GM21528 (cell line): ENCODE results near the gene ASPG.

ENCODE experiments used
- ATAC-seq: cut with Tn5 transposase; IDR thresholded peaks from one replicate; pipeline ENCODE4 v1.9.1; 2021; ENCODE audit warnings: mild to moderate bottlenecking, moderate library complexity; ENCODE audit not compliant: unreplicated experiment, low FRiP score

ASPG gene

DNA sequence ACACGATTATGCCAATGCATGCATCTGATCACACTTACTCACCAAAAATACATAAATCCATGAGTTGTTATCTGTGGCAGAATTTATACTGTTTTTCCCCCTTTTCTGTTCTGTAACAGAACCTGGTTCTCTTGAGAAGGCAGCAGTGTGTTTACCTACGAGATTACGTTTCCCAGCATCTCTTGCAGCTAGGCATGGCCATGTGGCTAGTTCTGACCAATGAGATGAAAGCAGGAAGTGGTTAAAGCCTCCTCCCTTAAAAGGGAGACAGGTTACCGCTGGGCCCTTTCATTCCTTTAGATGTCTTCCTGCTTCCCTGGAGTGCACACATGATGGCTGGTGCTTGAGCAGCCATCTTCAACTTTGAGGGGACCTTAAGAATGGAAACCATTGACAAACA lies 11.7 kb upstream of the ASPG start:
- ATAC-seq, result no peak

DNA sequence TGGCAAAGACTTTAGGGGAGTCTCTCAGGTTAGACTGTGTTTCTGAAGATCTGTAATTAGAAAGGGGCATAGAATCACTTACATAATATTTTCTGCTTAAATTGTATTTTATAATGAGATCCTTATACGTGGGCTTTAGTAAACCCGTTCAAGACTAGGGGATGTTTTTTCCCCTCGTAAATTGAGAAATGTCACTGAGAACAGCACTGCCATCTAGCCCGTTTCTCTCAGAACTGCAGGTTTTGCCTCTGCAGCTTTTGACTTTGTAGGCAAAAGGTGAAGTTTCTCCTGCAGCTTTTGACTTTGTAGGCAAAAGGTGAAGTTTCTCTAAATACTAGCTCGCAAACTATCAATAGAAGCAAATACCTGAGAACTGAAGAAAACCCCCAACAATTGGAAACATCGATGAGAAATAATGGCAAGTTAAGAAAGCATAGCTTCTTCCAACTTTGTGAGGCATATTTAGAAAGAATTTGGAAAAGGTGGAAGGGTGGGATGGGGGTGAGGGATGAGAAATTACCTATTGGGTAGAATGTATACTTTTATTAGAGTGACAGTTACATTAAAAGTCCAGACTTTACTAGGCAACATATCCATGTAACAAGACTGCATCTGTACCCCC lies 9.9 kb upstream of the ASPG start:
- ATAC-seq, result no peak

DNA sequence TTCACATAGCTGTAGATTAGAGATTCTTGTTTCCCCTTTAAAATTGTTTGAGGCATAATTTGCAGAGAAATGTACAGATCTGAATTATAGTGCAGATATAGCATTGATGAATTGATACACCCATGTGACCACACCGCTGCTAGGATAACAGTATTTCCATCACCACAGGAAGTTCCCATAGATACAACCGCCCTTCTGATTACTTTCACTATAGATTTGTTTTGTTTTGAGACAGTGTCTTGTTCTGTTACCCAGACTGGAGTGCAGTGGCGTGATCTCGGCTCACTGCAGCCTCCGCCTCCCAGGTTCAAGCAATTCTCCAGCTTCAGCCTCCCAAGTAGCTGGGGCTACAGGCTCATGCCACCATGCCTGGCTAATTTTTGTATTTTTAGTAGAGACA lies 8.8 kb upstream of the ASPG start:
- no peak for ATAC-seq

DNA sequence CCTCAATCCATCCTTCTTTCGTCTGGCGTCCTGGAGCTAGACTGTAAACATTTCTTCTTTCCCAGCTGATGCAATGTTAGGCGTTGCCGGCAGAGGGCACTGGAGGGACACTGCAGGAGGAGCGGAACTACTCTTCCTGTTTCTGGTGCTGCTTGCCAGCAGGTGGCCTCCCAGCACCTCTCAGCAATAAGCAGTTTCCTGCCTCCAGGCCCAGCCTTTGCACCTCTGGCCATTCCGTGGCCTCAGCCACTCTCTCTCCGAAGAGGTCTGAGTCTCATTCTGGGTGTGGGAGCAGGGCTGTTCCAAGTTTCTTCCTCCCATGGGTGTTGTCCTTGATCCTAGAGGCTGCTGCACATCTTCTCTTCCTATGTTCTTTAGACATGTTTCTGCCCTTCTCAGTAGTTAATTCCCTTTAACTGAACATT lies 7.5 kb upstream of the ASPG start:
- ATAC-seq, result peak; percentile 79

DNA sequence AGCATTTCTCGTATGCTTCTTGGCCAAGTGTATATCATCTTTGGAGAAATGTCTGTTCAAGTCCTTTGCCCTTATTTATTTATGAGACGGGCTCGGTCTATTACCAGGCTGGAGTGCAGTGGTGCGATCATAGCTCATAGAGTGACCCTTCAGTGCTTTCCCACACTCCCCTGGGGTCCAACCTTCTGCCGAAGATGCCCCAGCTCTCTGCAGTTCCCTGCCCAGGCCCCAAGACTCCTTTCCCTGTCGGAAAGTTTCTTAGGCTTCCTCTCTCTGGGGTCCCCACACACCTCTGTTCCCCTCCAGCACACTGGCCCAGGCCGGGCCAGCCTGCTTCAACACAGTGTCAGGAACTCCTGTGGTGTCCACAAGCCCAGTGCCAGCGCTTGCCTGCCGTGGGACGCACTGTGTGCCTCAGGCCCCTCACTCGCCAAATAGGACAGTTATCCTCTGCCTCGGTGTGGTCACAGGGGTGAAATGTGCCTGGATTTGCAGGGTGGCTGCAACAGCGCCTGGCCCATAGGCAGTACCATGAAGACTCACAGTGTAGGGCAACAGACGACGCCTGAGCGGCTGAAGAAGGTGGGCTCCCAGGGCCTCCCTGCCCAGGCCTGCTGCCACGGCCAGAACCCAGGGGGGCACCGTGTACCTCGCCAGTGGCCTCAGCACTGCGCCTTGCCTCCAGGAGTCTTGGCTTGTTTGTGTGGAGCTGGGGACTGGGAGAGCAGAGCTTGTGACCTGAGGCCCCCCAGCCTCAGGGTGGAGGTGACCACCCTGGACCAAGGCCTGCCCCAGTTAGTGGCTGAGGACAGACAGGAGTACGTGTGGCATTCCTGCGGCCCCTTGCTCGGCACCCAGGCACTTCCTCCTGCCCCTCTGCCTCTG lies 4.9 kb upstream of the ASPG start:
- no peak for ATAC-seq

DNA sequence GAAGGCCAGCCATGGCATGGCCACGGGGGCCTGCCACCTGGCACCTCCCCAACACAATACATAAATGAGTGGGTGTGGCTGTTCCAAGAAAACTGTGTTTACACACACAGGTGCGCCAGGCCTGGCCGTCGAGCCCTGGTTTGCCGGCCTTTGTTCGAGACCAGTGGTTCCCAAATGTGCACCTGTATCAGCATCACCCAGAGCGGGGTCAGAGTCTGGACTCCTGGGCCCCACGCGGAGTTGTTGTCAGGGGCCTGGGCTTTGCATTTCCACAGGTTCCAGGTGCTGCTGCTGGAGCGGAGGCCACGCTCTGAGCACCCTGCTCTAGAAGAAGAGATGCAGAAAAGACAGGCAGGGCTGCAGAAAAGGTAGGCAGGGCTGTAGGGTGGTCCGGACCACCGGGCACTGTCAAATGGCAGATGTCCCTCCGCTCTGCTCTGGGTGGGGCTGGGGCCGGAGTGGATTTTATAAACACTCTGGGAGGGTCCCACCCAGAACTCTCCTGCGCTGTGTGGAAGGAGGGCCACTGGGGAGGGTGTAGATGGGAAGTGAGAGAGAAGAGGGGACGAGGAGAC lies 4.2 kb upstream of the ASPG start:
- no peak for ATAC-seq

DNA sequence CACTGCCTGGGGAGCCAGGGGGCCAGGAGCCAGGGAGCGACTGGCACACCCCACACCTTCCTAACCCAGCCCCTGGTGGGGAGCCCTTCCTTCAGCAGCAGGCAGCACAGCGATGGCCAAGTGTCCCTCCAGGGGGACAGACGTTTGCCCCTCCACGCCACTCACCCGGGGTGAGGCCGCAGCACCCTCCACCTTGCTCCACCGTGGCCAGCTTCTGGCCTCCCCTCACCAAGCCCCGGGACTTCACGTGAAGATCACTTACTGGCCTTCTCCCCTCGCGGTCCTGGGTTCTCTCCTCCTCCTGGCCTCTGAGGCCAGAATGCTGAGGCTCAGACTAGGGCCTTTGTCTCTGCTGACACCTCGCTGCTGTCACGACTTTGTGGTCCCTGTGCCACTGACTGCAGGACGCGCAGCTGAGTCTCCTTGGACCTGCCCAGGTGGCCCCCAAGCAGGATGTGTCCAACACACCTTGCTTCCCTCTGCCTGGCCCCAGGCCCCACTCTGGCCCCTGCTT lies 3.5 kb upstream of the ASPG start:
- ATAC-seq, result no peak

DNA sequence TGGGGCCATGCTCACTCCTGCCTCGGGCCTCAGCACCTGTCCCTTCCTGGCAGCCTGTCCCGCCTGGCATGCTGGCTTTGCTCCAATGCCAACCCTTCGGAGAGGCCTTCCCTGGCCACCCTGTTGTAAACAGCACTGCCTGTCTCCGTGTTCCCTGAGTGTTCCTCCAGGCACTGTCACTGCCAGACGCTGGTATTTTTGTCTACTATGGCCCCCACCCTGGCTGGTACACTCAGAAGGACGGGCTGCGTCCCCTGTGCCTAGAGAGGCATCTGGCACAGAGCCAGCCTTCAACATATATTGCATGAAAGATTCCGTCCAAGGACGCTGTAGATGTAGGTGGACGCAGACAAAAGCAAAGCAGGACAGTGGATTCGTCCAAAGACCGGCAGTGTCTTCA lies 2.7 kb upstream of the ASPG start:
- ATAC-seq, result no peak

DNA sequence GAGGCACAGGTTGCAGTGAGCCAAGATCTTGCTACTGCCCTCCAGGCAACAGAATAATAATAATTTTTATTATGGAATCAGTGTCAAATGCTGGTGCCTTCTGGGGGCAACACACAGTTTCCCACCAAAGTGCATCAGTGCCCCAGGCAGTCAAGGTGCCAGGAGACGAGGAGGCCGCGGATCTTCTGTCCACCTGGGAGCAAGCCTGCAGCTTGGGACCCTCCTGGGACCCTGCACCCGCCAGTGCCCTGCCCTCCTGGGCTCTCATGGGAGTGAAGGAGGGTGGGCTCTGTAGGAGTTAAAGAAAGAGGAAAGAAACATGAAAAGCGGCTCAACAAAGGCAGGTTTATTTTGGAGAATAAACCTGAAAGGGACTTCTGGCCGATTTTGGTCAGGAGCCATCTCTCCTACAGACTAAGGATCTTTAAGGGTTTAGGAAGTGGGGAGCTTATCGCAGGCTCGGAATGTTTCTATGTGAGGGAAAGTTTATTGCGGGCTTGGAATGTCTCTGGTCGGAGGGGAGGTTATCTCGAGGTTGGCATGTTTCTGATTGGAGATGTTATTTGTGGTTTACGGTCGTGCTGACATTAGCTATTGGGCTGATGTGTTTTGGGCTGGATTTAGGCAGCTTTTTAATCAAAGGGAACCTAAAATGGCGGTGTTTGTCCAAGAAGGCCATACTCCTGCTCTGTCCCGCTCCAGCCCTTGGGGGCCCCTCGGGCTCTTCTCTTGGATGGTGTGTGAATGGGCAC lies 1.1 kb upstream of the ASPG start:
- ATAC-seq, result no peak

DNA sequence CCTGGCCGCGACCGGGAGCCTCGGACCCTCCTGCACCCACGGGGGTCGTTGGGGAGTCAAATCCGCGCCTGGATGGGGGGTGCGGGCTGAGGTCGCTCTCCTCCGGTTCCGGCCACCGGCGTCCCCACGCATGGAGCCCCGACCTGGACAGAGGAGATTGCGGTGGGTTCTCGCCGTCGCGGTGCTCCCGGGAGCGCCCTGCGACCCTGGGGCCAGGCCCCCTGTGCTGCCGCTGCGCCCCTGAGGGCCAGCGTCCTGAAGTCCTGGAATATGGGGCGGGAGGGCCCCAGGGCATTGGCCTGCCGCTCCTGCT lies 345 bp downstream of the ASPG start:
- ATAC-seq, result no peak

DNA sequence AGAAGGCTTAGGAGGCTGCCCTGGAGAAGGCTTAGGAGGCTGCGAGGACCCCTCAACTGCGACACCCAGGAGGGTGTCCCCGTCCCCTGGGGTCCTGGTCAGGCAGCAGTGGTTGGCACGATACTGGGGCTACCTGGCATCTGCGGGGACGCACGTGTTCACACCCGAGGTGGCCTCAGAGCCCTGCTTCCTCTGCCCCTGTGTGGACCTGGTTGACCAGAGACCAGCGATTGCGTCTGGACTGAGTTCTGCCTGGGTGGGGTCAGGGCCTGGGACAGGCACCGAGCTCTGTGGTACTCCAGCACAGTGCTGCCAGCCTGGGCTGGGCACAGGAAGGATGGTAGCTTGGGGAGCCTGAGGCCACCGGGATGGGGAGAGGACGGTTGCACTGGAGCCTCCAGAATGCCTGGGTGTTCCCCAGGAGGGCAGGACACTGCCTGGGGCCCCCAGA lies 735 bp downstream of the ASPG start:
- ATAC-seq, result no peak

DNA sequence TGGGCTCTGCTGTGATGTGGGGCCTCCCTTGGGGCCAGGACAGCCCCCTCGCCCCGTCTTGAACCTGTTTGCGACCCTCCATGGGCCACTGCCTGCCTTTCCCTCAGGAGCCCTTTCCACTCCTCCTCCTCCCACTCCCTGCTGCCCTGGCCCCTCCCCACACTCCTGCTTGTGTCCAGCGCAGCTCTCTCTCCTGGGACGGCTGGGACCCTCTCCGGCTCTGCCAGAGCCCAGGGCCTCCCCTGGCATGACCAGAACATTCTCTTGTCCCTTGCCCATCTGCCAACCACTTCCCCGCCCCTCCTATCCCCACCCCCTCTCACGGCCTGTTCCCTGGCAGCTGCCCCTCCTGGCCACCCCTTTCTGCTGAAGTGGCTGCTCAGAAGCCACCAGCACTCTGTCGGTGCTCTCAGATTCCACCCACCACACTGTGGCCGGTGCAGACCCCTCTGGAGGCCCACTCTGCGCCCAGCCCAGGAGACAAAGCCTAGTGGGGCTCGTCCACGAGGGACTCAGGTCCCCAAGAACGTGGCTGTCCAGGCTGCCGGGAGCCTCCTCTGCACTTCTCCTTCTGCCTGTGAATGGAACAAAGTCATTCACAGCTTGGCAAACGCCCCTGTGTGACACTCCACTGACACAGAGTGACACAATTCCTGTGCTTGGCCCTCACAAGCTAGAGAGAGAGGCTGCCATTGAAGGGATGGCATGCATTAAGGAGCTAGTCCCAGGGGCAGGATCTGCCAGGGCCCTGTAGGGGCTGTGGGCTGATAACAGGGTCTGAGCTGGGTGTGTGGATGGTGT lies 1.4 kb downstream of the ASPG start:
- no peak for ATAC-seq

DNA sequence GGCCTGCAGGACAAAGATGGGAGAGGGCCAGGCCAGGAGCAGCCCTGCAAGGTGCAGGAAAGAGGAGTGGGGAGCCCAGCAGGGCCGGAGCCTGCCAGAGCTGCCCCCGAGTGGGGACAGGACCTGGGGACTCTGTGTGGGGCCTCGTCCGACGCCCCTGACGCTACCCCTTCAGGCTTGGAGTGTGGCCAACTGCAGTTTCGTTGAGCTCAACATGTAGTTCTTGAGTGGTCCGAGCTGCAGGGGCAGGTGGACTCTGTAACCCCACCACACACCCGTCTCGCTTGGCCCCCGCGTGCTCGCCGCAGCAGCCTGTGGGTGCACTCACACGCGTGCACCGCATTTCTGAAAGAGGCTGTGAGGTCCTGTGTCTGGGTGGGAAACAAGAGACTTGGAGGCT lies 2.0 kb downstream of the ASPG start:
- ATAC-seq, result no peak

DNA sequence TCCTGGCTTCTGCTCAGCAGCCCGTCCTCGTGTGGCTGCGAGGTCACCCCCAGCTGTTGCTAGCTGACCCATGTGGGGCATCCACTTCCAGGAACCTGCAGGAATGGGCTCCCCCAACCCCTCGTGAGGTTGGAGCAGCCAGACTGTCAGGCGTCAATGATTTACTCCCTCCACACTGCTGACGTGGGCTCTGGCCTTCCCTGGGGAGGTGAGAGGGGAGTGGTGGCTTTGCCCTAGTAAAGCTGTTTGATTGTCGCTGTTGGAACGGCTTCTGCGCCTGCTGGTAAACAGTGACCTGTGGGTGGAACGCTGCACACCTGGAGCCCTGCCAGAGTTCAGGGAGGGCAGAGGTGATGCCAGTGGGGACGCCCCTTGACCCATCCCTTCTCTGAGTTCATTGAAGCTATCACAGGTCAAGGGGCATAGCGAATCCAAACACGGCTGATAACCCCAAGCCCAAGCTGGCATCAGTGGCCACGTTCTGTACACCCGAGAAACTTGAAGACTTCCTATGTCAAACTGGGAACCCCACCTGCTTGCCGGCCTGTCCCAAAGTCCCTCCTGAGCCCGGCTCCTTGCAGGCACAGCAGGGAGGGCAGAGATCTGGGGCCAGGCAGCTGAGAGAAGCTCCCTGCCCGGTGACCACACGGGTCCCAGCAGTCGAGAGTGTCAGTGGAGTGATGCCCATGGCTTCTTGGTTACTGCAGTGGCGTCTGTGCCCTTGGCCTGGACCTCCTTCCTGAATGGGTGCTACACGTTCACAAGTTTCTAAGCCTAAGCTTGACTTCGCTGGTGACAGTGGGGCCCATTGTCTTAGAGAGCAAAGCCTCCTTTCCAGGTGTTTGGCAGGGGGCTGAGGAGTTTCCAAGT lies 2.7 kb downstream of the ASPG start:
- ATAC-seq, result no peak

DNA sequence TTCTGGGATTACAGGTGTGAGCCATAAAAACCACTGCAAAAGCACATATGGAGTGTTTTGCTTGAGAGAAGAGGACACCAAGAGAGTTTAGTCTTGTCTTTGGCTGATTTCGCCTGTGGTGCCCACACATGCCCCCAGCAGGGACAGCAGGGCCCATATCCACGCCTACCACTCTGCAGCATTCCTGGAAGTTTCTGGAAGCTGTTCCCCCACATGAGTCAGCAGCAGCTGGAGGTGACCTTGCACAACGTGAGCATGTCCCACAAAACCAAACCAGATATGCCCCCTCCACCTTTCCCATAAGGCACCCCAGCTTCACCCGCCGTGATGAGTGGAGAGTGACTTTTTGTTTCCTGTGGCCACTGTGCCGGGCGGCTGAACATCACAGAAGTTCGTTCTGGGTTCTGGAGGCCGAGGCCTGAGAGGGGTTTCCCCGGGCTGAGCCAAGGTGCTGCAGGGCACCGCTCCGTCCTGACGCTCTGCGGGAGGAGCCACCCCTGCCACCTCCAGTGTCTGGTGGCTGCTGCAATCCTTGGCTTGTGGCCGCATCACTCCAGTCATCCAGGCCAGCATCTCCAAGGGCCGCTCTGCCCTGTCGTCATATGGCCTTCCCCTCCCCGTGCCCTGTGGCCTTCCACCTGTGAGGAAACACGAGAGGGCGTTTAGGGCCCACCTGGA lies 4.7 kb downstream of the ASPG start:
- no peak for ATAC-seq

DNA sequence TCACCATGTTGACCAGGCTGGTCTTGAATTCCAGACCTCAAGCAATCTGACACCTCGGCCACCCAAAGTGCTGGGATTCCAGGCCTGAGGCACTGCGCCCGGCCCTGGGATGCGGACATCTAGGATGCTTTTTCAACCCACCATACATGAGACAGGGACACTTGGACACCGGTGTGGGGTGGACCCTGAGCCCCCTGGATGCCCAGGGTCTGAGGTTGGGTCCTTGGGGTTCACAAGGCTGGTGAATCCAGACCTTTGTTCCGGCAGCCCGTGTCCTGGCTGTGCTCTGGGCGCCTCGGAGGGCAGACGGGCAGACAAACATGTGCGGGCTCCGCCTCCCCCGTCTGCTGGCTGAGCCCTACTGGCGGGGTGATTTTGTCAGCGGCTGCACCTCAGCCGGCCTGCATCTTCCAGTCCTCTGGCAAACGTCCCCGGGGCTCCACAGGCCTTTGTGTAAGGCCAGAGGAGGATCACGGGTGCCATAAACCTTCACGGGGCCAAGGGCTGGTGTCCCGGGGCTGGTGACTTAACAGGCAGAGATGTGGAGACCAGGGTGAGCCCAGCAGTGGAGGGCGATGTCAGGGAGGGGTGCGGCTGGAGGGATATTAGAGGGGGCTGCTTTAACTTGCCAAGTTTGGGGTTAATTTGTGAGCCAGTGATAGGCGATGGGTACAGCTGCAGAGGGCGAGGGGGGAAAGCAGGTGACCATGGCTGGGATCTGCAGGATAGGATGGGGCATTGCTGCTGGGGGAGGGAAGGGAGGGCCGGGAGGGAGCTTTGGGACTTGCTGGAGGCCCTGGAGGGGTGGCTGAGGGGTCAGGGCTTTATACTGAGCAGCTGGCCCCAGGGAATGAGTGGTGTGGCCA lies 5.8 kb downstream of the ASPG start:
- ATAC-seq, result no peak

DNA sequence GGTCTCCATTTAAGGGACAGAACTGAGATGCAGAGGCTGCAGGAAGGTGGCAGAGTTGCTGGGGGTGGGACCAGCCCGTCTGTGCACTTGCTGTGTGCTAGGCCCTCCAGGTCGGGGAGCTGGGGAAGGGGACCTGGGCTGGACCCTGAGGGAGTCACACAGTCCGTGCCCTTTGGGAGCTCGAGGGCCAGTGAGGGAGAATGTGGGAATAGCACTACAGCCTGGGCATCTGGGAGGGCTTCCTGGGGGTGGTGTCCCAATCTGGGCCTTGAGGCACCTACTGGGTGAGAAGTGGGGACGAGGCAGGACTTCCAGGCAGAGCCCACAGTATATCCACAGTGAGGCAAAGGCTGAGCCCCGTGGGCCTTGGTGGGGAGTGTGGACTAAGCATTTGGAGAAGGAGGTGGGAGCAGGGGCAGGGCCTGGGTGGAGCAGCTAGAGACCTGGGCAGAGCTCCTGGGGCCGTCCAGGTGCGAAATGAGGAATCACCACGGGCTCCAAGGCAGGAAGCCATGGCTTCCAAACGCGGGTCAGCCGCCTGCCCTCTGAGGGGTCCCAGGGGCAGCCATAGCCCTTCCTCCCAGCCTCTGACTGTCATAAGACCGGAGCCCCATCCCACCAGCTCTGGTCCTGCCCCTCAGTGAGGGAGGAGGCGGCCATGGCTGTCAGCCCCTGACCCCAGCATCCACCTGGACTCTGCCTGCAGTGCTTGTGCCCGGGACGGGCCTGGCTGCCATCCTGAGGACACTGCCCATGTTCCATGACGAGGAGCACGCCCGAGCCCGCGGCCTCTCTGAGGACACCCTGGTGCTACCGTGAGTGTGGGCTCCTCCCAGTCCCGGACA lies 6.6 kb downstream of the ASPG start:
- no peak for ATAC-seq
